Right ventricle myocardium inferior (tissue), 1 donor: ENCODE data around the gene SLX9. TPM values are rescaled to one million over a fixed set of nuclear protein-coding genes. Genes with fewer than 3 reads are reported as not detected.
"Not testable (repeated sequence)": the region's sequence is repeated elsewhere in the genome, so short reads cannot be mapped to it uniquely, and the experiment has no call there.

ENCODE experiments used
- ATAC-seq: fragments of 200-7000 bp; cut with Tn5 transposase; one replicate; pipeline ENCODE4 v1.9.1; 2020; ENCODE audit warnings: mild to moderate bottlenecking, moderate library complexity
- DNase-seq: peaks from one replicate; pipeline ENCODE4 v3.0.0; 2021; ENCODE audit errors: missing footprints
- intact Hi-C: fragments of 100-400 bp; cut with DNase I; formaldehyde crosslinking; loops from one replicate; pipeline ENCODE4 v1.11.0; 2022
- total RNA-seq: library from RNA; stranded (reverse); fragmentation: NEBNext Ultra II Directional; extraction: Animal tissue kit (Norgen Biotek cat#: 25700); gene quantifications from one replicate; pipeline ENCODE4 v1.2.1, GENCODE V29; 2021
- donor health status: DM: no; HTN: yes; CAD: no; lungs with severe emphysema.

SLX9 gene
- total RNA-seq, 1 donor from 2014 or later = 66.5 TPM

DNA sequence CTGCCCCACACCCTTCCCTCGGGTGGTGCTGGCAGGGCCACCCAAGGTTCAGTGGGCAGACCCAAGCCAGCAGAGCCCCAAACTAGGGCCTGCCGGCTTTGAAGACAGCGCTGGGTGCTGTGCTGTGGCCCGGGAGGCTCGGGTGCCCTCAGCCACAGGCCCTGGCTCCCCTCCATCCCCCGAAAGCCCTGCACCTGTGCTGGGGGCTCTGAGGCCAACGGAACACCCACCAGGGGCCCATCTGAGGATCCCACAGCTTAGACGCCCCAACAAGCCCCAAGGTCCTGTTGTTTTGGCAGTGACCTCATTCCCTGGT lies 27.7 kb upstream of the SLX9 start:
- intact Hi-C loops = loop anchor here (10.0 kb wide), 1 partner anchor 397 kb away; no protein-coding TSS in a partner anchor
- no peak for ATAC-seq

DNA sequence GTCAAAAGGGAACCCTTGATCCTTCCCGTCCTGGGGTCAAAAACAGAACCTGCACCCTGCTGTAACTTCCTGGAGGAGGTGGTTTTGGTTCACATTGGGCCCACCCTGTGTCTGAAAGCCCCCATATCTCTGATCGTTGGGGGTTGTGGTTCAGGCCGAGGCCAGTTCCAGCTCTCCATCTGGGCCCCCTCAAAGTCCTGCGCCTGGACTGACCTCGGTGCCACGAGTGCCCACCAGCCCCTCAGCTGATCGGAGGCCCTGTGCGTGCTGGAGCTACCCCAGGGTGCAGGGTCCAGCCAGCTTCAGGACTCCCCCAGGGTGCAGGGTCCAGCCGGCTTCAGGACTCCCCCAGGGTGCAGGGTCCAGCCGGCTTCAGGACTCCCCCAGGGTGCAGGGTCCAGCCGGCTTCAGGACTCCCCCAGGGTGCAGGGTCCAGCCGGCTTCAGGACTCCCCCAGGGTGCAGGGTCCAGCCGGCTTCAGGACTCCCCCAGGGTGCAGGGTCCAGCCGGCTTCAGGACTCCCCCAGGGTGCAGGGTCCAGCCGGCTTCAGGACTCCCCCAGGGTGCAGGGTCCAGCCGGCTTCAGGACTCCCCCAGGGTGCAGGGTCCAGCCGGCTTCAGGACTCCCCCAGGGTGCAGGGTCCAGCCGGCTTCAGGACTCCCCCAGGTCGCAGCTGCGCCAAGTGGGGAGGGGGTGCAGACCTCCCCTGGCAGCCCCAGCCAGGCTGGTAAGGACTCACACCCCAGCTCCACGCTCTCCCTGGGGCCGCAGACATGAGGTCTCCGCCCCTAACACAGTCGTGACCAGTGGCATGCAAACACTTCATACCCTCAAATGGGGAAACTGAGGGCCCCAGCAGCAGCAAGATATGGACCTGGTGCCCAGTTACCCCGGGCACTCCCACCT lies 27.1 kb upstream of the SLX9 start:
- DNase-seq, ATAC-seq: not testable (repeated sequence)
- intact Hi-C loops = loop anchor here (10.0 kb wide), 1 partner anchor 398 kb away; no protein-coding TSS in a partner anchor

More for the DNA sequence above, 27.7 kb upstream of the SLX9 start:
- peak; percentile 60 for DNase-seq

DNA sequence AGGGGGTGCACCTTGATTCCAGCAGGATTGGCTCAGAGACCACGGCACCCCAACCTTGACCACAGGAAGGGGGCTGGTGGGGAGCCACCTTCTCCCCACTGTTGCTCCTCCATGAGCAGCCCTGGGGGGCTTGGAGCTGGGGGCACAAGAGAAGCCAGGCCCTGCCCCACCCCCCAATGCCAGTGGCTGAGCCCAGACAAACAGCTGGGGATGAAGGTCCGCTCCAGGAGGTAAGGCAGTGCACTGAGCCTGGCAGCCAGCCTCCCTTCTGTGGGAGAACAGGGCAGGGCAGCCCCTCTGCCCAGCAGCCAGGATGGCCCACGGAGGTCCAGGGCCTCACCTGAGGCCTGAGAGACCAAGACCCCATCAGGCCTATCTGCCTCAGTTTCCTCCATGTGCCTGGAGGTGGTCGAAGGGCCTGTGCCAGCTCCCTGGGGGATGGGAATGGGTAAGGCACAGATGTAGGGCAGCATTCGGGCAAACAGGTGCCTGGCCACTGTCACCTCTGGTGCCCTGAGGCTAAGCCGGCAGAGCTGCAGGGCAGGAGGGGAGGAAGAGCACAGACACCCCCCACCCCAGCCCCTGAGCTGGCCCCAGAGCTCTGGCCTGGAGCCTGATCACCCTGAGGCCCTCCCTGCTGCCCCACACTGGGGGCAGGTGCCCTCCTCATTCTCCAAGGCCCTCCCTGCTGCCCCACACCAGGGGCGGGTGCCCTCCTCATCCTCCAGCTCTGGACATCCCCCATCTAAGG lies 26.2 kb upstream of the SLX9 start:
- peak; percentile 65 for DNase-seq

DNA sequence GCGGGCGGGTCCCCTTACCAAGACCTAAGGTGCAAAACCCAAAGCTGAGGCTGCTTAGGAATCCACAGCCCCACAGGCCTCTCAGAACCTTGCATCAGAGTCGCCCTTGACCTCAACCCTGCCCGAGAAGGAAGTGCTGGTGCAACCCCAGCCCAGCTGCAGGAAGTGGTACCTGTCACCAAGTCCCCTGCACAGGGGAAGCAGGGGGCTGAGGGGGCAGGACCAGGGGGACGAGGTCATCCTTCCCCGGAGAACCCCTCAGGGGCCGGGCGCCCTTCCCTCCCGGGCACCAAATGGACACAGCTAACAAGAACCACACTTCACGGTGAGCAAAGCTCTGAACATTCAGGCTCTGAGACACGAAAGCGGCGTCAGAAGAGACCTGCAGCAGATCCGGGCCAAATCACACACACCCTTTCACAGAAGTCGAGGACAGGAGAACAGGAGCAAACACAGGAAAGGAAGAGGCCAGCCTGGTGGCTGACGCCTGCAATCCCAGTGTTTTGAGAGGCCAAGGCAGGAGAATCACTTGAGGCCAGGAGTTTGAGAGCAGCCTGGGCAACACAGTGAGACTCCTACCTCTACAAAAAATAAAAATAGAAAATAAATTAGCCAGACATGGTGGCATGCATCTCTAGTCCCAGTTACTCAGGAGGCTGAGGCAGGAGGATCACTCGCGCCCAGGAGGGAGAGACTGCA lies 25.5 kb upstream of the SLX9 start:
- ATAC-seq (no peak), DNase-seq (peak; percentile 85)
- intact Hi-C loops = loop anchor here (10.0 kb wide), 1 partner anchor 400 kb away; no protein-coding TSS in a partner anchor

More for the DNA sequence above, 26.2 kb upstream of the SLX9 start:
- intact Hi-C loops = loop anchor here (10.0 kb wide), 1 partner anchor 399 kb away; no protein-coding TSS in a partner anchor
- ATAC-seq = no peak

DNA sequence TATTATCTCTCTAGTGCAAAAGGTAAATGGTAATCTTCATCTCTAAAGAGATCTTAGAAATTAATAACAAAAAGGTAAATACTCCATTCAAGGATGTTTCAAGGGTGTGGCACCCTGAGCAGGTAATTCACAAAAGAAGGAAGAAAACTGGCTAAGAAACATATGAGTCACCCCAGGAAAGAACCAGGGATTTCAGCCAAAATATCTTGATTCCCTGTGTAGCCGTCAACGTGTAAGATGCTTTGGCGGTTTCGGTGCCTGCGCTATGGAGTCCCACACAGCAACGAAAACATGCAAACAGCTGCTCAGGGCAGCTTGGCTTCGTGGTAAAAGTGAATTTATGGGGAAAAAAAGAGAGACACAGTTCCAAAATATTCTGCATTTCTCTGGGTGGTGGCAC lies 22.9 kb upstream of the SLX9 start:
- ATAC-seq = no peak
- no peak for DNase-seq
- intact Hi-C loops = loop anchor here (10.0 kb wide), 1 partner anchor 402 kb away; no protein-coding TSS in a partner anchor

DNA sequence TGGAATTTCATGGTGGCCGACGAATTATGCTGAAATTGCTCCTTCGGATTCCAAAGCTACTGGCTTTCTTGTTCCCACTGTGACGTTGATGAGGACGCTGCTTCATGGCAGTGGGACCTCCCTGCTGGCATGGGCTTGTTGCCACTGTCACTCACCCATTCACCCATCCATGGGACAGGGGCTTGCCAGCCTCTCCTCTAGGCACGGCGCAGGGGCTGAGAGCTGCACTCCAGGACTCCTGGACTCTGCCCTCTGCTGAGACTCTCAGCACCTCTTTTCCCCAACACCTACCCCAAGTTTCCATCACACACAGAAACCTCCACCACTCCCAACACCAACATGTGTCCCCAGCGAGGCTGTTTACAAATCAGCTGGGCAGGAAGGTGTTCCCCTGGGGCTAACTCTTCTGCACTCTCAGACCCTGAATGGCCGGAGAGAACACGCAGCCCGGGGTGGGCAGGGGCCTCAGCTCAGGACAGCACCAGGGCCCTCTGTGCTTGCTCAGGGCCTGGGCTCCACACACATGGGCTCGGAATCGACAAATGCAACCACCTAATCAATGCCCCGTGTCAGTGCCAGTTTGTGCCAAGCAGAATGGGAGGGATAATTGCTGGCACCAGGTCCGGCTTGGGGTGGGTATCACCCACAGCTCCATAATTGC lies 22.3 kb upstream of the SLX9 start:
- intact Hi-C loops = loop anchor here (10.0 kb wide), 1 partner anchor 403 kb away; no protein-coding TSS in a partner anchor
- no peak for ATAC-seq

DNA sequence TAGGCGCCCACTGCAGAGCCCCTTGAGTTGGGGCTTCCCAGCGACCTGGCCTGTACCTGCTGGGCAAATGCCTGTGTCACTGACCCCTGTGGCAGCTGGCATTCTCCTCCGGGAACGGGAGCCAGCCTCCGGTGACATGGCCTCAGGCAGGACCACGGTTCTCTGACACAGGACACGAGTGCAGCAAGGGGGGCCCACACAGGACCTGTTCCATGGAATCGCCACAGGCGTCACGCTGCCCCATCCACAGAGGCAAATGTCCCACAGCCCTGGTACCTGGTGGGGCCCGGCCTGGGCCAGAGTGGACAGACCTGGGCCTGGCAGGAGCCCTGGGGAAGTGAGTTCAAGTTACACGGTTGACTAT lies 21.7 kb upstream of the SLX9 start:
- intact Hi-C loops = loop anchor here (10.0 kb wide), 1 partner anchor 403 kb away; no protein-coding TSS in a partner anchor
- no peak for ATAC-seq
- no peak for DNase-seq

More for the DNA sequence above, 22.3 kb upstream of the SLX9 start:
- no peak for DNase-seq

DNA sequence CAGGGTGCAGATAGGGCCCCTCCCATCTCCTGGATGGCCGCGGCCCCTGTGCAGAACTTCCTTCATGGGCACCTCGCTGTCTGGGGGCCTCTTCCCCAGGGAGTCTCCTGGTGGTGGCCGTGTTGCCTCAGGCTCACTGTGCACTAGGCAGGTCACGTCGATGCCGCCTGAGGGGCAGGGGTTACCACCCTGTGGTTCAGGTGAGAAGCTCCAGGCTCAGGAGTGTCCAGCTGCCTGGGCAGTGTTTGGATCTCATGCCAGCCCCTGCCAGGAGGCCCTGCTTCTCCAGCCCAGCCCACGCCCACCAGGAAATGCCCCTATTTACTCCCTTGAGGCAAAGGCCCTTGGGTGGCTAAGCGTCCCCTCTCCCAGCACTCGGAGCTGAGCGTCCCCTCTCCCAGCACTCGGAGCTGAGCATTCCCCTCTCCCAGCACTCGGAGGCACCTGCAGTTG lies 21.2 kb upstream of the SLX9 start:
- no peak for ATAC-seq
- intact Hi-C loops = loop anchor here (10.0 kb wide), 1 partner anchor 404 kb away; no protein-coding TSS in a partner anchor
- DNase-seq = no peak

DNA sequence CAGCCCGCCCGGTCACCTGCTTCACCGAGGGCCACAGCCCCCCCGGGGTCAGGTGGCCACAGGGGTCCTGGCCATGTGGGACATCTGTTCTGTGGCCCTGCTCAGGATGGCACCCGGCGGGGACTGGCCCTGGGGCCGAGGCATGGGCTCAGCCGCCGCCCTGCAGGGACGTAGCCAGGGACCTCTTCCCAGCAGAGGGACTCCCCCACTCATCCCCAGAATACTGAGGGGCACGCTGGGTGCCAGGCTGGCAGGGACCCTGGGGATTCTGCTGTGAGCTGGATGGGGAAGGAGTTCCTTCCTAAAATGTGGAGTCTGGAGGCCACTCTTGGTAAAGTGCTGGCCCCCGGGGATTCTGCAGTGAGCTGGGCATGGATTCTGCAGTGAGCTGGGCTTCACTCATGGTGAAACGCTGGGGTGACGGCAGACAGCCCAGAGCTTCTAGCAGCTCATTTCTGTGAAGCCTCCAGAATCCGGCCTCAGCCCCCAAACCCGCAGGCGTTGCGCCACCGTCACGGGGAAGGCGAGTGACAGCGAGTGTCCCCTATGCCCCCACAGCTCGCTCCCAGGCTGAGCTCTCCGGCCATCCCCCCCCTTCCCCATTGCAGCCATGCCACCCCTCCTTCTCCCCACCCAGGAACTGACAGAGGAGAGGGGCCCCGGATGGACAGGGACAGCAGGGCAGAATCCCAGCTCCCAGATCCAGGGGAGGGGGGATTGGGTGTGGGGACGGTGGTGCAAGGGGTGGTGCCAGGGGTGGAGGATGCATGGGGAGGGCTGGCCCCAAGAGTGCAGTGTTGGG lies 20.5 kb upstream of the SLX9 start:
- ATAC-seq = peak; percentile 23
- no peak for DNase-seq
- intact Hi-C loops = loop anchor here (10.0 kb wide), 1 partner anchor 405 kb away; no protein-coding TSS in a partner anchor

DNA sequence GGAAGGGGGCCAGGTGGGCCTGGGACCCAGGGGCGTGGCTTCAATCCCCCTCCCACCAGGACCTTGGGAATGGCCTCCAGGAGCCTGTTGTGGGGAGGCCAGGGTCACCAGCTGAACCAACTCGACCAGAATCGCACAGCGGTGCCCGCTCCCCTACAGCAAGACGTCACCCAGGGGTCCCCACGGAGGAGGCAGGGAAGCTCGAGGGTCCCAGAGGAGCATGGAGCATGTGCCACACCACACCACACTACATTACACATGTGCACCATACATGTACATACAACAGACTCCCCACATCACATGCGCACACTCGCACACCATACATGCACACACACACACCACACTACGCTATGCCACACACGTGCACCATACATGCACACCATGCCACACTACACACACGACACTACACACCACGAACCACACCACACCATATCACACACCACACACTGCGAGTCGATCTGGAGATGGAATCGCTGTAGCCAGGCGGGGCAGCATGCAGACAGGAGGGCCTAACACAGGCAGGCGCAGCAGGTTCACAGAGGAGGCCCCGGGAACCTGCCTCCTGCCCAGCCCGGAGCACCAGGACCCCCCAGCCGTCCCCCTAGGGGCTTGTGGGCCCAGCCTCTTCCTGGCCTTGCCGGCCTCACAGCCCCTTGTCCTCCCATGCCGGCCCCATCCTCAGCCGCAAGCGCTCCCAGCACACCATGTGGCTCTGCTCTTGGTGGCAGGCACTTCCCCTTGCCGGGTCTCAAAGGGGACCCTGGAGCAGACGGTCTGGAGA lies 19.7 kb upstream of the SLX9 start:
- ATAC-seq = no peak
- intact Hi-C loops = loop anchor here (10.0 kb wide), 1 partner anchor 405 kb away; no protein-coding TSS in a partner anchor
- no peak for DNase-seq

DNA sequence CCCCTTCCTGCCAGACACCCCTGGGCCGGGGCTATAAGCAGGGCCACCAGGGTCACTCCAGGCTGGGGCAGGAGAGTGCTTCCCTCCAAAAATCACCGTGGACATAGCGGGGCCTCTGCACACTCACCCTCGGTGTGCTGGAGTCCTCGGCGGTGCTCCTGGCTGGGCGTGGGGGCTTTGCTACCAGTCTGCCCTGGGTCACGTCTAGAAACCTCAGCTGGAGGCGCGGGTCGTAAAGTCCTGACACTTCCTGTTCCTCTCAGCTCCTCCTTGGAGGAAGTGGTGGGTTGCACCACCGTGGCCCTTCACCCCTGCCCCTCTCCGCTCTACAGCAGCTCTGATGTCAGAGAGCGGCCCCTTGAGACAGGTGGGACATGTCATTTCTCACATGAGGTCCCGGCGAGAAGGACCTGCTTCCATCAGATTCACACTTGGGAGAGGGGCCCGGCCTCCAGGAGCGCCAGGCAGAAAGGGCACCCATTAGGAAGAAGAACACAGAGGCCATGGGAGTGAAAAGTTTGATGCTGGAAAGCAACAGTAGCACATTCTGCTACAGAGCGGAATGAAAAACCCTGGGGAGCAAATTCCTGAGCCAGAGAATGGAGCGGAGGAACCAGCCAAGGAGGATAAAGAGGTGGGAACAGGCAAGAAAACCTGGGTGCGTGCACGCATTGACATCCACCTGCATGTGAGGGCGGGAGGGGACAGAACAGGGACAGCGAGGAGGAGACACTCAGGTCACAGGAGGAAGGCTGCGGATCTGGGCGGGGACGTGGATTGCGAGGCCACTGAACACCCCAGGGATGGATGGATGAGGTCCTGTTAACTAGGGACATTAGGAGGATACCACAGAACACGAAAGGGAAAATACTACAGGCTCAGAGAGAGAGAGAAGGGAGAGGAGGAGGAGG lies 18.9 kb upstream of the SLX9 start, which contains the start of gene ITGB2:
Gene ITGB2, minus strand, starts transcription at position 206 of the 911 bp plus-strand sequence. CDS start 10,117 bp downstream, outside the sequence.
- DNase-seq = peak; percentile 92
- intact Hi-C loops = no loop called here
- peak; percentile 69 for ATAC-seq

DNA sequence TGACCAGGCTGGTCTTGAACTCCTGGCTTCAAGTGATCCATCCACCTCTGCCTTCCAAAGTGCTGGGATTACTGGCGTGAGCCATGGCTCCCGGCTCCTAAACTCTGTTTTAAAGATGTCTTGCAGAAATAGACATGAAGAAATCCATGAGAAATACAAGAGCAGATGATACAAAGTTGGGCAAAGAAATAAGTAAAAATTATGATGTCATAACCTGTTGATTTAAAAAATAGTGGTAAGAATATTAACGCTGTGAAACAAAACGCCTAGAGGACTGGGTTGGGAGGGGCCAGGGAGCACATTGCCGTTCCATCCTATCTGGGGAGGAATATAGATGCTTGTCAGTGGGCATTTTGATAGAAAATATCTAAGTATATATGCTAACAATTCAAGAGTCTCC lies 17.9 kb upstream of the SLX9 start:
- DNase-seq (no peak), ATAC-seq (no peak)
- intact Hi-C loops = no loop called here

DNA sequence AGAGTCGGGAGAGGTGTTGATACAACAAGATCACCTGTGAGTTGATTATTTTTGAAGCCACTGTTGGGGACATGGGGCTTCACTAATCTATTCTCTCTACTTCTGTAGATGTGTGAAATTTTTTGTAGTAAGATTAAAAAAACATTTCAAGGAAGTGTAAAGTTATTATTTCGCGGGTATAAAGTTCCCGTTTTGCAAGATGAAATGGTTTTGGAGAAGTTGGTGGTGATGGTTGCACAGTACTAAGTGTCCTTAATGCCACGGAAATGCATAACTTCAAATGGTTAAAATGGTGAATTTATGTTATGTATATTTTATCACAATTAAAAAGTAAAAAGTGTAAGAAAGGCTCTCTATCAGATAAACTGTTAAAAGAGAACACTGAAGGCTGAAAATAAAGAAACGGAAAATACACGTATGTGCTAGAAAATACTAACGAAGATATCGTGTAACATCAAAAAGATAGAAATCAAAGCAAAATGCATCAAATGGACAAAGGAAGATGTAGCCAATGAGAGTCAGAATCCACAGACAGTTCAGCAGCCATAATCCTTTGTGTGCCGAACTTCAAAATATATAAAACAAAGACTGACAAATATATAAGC lies 16.2 kb upstream of the SLX9 start:
- DNase-seq (no peak), ATAC-seq (no peak)
- intact Hi-C loops = no loop called here

DNA sequence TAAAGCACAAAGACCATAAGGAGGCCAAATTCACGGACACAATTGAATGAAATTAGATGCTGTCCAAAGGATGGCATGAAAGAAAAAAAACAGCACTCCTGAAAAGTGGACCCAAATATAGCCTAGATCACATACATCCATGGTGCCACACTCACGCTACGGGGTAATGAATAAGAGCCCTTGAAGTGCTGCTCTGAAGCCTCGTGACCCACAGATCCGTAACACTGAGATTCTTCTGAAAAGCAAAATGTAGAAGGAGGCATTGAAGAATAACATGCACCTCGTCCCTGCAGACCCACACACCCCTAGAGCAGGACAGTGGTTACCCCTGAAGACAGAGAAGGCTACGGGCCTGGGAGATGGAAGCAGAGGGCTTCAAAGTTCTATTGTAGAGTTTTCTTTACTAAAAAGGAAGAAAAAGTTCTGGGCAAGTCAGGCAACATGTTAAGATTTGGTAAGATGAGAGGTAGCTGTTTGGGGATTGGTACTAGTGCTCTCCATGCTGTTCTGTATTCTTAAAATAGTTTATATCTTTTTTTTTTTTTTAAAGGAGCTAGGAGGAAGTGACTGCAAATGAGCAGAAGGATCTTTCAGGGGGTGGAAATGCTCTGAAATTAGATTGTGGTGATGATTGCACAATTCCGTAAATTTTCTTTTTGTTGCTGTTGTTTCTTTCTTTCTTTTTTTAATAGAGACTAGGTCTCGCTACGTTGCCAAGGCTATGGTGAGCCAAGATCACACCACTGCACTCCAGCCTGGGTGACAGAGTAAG lies 15.0 kb upstream of the SLX9 start:
- ATAC-seq = no peak
- intact Hi-C loops = no loop called here
- no peak for DNase-seq

DNA sequence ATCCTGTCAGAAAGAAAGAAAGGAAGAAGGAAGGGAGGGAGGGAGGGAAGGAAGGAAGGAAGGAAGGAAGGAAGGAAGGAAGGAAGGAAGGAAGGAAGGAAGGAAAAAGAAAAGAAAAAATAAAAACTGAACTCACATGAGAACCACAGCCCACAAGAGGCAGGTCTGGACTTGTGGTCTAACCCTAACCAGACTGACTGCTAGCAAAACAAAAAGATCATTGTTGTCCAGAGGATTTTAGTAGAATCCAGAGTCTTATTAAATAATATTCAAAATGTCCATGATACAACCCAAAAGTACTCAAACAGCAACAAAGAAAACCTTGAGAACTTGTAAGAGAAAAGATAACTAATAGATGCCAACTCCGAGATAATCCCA lies 14.5 kb upstream of the SLX9 start:
- no peak for ATAC-seq
- no peak for DNase-seq
- intact Hi-C loops = no loop called here
